Bronchial epithelial cell (primary cell): ENCODE measurements around the gene LOXL3. TPM values are rescaled to one million over a fixed set of nuclear protein-coding genes. Genes with fewer than 3 reads are reported as not detected.

ENCODE experiments used
- DNase-seq: peaks from one replicate; pipeline ENCODE4 v3.0.0-alpha.2; 2010; ENCODE audit warnings: low read depth
- FAIRE-seq: peaks from 2 replicates; lab custom pipeline; 2011; peaks lifted over from hg19 to GRCh38; lab: Jason Lieb, UNC
- H3K27me3 ChIP-seq: 2 replicates; pipeline ENCODE4 v1.5.1; 2011; ENCODE audit warnings: low read length; ENCODE audit not compliant: control insufficient read depth, insufficient read depth
- H3K36me3 ChIP-seq: 2 replicates; pipeline ENCODE4 v1.5.1; 2011; ENCODE audit warnings: low read length; ENCODE audit not compliant: control insufficient read depth, insufficient read depth
- H3K4me3 ChIP-seq: 2 replicates; pipeline ENCODE4 v1.5.1; 2011; ENCODE audit warnings: mild to moderate bottlenecking, low read depth, low read length, control low read depth
- CTCF ChIP-seq: IDR thresholded peaks from 2 replicates; pipeline ENCODE4 v1.5.1; 2011; ENCODE audit warnings: mild to moderate bottlenecking, moderate library complexity, low read length, control low read depth, inconsistent platforms; ENCODE audit not compliant: insufficient read depth, severe bottlenecking
- total RNA-seq: library from RNA; depleted of rRNA; stranded (reverse); fragments of >200 nt; gene quantifications from 2 replicates; pipeline ENCODE4 v1.2.1, GENCODE V29; 2014

LOXL3 gene
- total RNA-seq, 1 donor from 2014 or later, result 0.53 TPM

DNA sequence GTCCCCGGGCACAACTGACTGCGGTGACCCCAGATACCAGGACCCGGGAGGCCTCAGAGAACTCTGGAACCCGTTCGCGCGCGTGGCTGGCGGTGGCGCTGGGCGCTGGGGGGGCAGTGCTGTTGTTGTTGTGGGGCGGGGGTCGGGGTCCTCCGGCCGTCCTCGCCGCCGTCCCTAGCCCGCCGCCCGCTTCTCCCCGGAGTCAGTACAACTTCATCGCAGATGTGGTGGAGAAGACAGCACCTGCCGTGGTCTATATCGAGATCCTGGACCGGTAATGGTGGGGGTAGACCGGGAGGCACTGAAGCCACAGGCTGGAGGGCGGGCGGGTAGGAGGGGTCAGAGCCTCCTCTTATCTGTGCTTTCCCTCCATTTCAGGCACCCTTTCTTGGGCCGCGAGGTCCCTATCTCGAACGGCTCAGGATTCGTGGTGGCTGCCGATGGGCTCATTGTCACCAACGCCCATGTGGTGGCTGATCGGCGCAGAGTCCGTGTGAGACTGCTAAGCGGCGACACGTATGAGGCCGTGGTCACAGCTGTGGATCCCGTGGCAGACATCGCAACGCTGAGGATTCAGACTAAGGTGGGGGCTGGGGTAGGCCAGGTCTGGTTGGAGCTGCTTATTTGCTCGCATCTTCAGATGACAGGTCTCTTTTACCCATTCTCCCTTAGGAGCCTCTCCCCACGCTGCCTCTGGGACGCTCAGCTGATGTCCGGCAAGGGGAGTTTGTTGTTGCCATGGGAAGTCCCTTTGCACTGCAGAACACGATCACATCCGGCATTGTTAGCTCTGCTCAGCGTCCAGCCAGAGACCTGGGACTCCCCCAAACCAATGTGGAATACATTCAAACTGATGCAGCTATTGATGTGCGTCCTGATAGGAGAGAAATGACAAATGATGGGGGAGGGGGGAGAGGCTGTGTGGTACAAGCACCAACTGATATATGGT lies 23.2 kb downstream of the LOXL3 start:
- Histone ChIP-seq H3K4me3 (peak overlapping the region; percentile 92), H3K36me3 (peaks cover 16% of the 10 kb centered on the region), H3K27me3 (no peaks in the 10 kb centered on the region)
- DNase-seq (no peak), FAIRE-seq (no peak)
- no peak for TF ChIP-seq CTCF

DNA sequence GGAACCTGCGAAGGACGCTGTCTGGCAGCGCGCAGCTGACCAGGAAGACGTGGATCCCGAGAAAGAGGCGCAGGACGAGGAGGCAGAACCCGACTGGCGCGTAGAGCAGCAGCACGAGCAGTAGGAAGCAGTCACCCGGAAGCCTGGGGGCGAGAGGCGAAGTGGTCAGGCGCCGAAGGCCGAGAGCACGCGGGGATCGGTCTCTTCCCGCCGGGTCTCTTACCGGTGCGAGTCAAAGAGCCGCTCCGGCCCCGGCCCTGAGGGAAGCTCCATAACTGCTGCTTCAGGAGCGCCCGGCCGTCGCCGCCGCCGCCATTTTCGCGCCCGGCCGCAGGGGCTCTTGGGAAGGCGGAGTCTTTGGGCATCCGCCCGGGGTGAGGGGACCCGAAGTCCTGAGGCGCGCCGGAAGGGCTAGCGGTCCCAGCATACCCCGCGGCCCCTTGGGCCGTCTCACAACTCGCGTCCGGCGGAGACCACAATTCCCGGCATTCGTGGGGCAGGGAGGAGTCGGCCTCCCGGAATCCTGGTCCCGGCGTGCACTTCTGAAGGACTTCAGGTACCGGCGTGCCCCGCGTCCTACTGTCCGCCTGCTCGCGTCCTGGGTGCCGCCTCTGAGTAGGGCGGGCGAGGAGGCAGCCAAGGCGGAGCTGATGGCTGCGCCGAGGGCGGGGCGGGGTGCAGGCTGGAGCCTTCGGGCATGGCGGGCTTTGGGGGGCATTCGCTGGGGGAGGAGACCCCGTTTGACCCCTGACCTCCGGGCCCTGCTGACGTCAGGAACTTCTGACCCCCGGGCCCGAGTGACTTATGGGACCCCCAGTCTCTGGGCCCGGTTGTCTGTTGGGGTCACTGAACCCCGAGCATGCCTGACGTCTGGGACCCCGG lies 24.1 kb downstream of the LOXL3 start, which contains the start of the genes AUP1 and HTRA2:
AUP1 (minus strand) TSS at position 350 of the 882 bp plus-strand sequence; CDS start at position 273, 77 bp downstream.
HTRA2 (plus strand) TSS at position 577 of the 882 bp plus-strand sequence; CDS start at position 651, 74 bp downstream.
- Histone ChIP-seq H3K36me3 (peaks cover 16% of the 10 kb centered on the region), H3K27me3 (no peaks in the 10 kb centered on the region), H3K4me3 (peak within 1 kb of the TSS; percentile 92)
- no peak for TF ChIP-seq CTCF
- FAIRE-seq, result no peak
- DNase-seq, result peak; percentile 97

- H3K4me3 ChIP-seq, result peak overlapping the region; percentile 92
- H3K36me3 ChIP-seq, result peaks cover 16% of the 10 kb centered on the region
- FAIRE-seq (no peak), DNase-seq (no peak)
- TF ChIP-seq CTCF, result no peak
- no peaks in the 10 kb centered on the region for H3K27me3 ChIP-seq
Observed at GRCh38 chr2:74528600-74529356, 25.0 kb downstream of the LOXL3 start.

DNA sequence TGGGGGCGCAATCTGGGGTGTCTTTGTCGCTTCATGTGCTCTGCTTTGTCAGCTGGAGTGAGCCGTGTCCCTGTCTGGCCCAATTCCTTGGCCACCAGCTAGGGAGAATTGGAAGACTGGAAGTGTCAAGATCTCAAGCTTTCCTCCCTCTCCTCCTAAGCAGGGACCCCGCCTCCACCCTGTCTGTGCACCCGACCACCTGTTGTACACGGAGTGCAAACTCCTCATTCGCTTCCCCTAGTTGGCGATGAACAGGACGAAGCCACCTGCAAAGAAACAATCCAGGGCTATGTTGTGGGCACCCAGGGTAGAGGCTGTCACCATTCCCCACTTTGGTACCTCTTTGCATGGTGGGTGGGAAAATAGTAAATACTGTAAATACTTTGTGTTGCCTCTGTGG lies 26.0 kb downstream of the LOXL3 start:
- TF ChIP-seq CTCF, result no peak
- Histone ChIP-seq H3K4me3 (no peak overlapping the region), H3K27me3 (no peaks in the 10 kb centered on the region), H3K36me3 (peaks cover 13% of the 10 kb centered on the region)
- no peak for FAIRE-seq
- no peak for DNase-seq

- Histone ChIP-seq H3K4me3 (no peak overlapping the region), H3K27me3 (no peaks in the 10 kb centered on the region), H3K36me3 (peaks cover 9% of the 10 kb centered on the region)
- DNase-seq, result no peak
- no peak for TF ChIP-seq CTCF
- no peak for FAIRE-seq
Observed at GRCh38 chr2:74526649-74527230, 27.0 kb downstream of the LOXL3 start.
